ENCODE data around the gene CDK1.

The CDK1 gene

DNA sequence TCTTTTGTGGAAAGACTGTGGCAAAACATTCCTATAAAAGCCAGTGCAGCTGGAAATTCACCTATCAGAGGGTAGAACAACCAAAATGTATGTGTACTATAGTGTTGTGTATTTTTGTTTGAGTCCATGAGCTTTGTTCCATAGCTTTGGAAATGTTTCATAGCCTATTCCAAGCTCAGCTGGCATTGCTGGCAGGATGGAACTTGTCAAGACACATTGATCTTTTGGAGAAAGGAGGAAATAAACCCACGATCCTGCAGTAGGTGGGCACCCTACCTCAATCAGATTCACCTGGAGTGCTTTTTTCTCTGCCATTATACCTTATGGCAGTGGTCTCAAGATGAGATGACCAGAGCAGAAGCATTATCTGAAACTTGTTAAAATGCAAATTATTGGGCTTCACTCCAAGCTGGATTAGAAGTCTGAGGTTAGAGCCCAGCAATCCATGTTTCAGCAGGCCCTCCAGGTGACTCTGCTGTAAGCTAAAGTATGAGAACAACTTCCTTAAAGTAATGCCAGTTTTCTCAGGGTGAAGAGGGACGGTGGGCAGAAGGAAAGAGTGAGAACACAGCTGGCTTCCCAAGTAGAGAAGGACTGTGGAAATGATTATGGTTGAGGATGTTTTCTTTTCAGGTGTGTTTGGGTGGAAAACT is 30.3 kb upstream of the CDK1 start:
- Histone ChIP-seq H3F3A (ENCODE audit: insufficient read depth, low read length) (no peaks in the 10 kb centered on the region), H4K20me1 (ENCODE audit: insufficient read depth, low read length) (no peaks in the 10 kb centered on the region), H3K4me2 (ENCODE audit: low read length) (no peak overlapping the region), H3K27me3 (ENCODE audit: insufficient read depth, low read length) (no peaks in the 10 kb centered on the region), H3K4me1 (ENCODE audit: insufficient read depth, low read length, severe bottlenecking) (no peaks in the 10 kb centered on the region), H3K4me3 (ENCODE audit: low read depth, low read length, poor library complexity, severe bottlenecking) (no peak overlapping the region), H3K27ac (ENCODE audit: low read depth, low read length, poor library complexity, severe bottlenecking) (no peak overlapping the region), H2AFZ (ENCODE audit: low read length) (no peak overlapping the region), H3K79me2 (ENCODE audit: insufficient read depth, low read length) (no peaks in the 10 kb centered on the region), H3K9me3 (ENCODE audit: low read length) (no peaks in the 10 kb centered on the region), H3K36me3 (ENCODE audit: insufficient read depth, low read length) (no peaks in the 10 kb centered on the region), H3K9me2 (ENCODE audit: low read depth, low read length) (no peaks in the 10 kb centered on the region), H3K9ac (ENCODE audit: low read length) (no peak overlapping the region)
- TF ChIP-seq, protein P1, sequence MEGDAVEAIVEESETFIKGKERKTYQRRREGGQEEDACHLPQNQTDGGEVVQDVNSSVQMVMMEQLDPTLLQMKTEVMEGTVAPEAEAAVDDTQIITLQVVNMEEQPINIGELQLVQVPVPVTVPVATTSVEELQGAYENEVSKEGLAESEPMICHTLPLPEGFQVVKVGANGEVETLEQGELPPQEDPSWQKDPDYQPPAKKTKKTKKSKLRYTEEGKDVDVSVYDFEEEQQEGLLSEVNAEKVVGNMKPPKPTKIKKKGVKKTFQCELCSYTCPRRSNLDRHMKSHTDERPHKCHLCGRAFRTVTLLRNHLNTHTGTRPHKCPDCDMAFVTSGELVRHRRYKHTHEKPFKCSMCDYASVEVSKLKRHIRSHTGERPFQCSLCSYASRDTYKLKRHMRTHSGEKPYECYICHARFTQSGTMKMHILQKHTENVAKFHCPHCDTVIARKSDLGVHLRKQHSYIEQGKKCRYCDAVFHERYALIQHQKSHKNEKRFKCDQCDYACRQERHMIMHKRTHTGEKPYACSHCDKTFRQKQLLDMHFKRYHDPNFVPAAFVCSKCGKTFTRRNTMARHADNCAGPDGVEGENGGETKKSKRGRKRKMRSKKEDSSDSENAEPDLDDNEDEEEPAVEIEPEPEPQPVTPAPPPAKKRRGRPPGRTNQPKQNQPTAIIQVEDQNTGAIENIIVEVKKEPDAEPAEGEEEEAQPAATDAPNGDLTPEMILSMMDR (IDR thresholded peaks at IDR 0.05; ENCODE audit: low read length), result no peak
- no peak for TF ChIP-seq EZH2 (IDR thresholded peaks at IDR 0.05; ENCODE audit: borderline replicate concordance, low read length)

DNA sequence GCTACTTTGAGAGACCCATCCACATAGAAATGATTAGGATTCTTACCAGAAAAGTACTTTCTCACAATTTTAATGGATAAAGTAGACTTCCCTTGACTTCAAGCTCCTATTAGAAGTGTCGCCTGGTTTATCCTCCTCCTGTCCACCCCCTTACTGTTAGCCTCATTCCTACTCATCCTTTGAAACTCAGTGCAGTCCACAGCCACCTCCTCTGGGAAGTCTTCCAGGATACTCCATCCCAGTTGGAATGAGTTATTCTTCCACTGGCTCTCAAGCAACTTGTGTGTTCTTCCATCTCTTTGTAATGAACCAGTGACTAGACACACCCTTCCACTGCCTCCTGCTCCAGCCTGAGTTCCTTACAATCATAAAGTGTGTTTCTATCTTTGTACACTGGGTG is 25.1 kb upstream of the CDK1 start:
- Histone ChIP-seq H3K36me3 (ENCODE audit: insufficient read depth, low read length) (no peaks in the 10 kb centered on the region), H3K4me1 (ENCODE audit: insufficient read depth, low read length, severe bottlenecking) (no peaks in the 10 kb centered on the region), H3F3A (ENCODE audit: insufficient read depth, low read length) (no peaks in the 10 kb centered on the region), H3K9me2 (ENCODE audit: low read depth, low read length) (no peaks in the 10 kb centered on the region), H3K27ac (ENCODE audit: low read depth, low read length, poor library complexity, severe bottlenecking) (no peak overlapping the region), H3K27me3 (ENCODE audit: insufficient read depth, low read length) (no peaks in the 10 kb centered on the region), H3K9me3 (ENCODE audit: low read length) (no peaks in the 10 kb centered on the region), H3K79me2 (ENCODE audit: insufficient read depth, low read length) (no peaks in the 10 kb centered on the region), H4K20me1 (ENCODE audit: insufficient read depth, low read length) (no peaks in the 10 kb centered on the region), H3K4me3 (ENCODE audit: low read depth, low read length, poor library complexity, severe bottlenecking) (no peak overlapping the region), H3K9ac (ENCODE audit: low read length) (no peak overlapping the region), H2AFZ (ENCODE audit: low read length) (no peak overlapping the region), H3K4me2 (ENCODE audit: low read length) (no peak overlapping the region)
- TF ChIP-seq, protein P1 (IDR thresholded peaks at IDR 0.05; ENCODE audit: low read length), result no peak
- TF ChIP-seq EZH2 (IDR thresholded peaks at IDR 0.05; ENCODE audit: borderline replicate concordance, low read length), result no peak

DNA sequence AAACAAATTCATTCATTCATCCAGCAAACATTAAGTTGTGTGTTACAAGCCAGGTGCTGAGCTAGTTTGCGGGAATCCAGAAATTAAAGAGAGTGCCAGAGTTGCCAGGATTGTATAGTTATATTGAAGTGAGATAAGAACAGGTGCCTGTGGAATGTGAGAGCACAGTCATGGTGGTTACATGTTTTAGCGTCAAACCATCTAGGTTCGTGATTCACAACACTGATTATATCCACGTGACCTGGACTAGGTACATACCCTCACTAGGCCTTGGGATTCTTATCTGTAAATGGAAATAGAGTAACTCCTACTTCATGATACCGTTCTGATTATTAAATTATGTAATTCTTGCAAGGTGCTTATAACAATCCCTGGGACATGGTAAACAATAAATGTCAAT is 24.5 kb upstream of the CDK1 start:
- Histone ChIP-seq H3K27me3 (ENCODE audit: insufficient read depth, low read length) (no peaks in the 10 kb centered on the region), H3K4me1 (ENCODE audit: insufficient read depth, low read length, severe bottlenecking) (no peaks in the 10 kb centered on the region), H3K4me2 (ENCODE audit: low read length) (no peak overlapping the region), H4K20me1 (ENCODE audit: insufficient read depth, low read length) (no peaks in the 10 kb centered on the region), H3K9me2 (ENCODE audit: low read depth, low read length) (no peaks in the 10 kb centered on the region), H3K9ac (ENCODE audit: low read length) (no peak overlapping the region), H2AFZ (ENCODE audit: low read length) (no peak overlapping the region), H3K27ac (ENCODE audit: low read depth, low read length, poor library complexity, severe bottlenecking) (no peak overlapping the region), H3F3A (ENCODE audit: insufficient read depth, low read length) (no peaks in the 10 kb centered on the region), H3K79me2 (ENCODE audit: insufficient read depth, low read length) (no peaks in the 10 kb centered on the region), H3K36me3 (ENCODE audit: insufficient read depth, low read length) (no peaks in the 10 kb centered on the region), H3K4me3 (ENCODE audit: low read depth, low read length, poor library complexity, severe bottlenecking) (no peak overlapping the region), H3K9me3 (ENCODE audit: low read length) (no peaks in the 10 kb centered on the region)
- TF ChIP-seq, protein P1 (IDR thresholded peaks at IDR 0.05; ENCODE audit: low read length), result no peak
- no peak for TF ChIP-seq EZH2 (IDR thresholded peaks at IDR 0.05; ENCODE audit: borderline replicate concordance, low read length)
